HepG2 (cell line): ENCODE measurements around the gene OS9. TPM values are rescaled to one million over a fixed set of nuclear protein-coding genes. Genes with fewer than 3 reads are reported as not detected.

Experiments
- AGO1 ChIP-seq: fragments of 200-400 bp; formaldehyde crosslinking; IDR thresholded peaks from 2 replicates; pipeline ENCODE4 v1.6.1; 2017; ENCODE audit warnings: mild to moderate bottlenecking, low read depth, low read length, moderate library complexity; ENCODE audit not compliant: poor library complexity, severe bottlenecking
- EEA1 ChIP-seq: sonication (generic); formaldehyde crosslinking; IDR thresholded peaks from 2 replicates; pipeline ENCODE4 v1.5.1; 2020; ENCODE audit warnings: mild to moderate bottlenecking, missing genetic modification reagents, borderline replicate concordance
- FOXA1 ChIP-seq, 2 experiments: fragments of 450-650 bp in 1 of 2; sonication (generic) in 1 of 2; formaldehyde crosslinking in 1 of 2; IDR thresholded peaks; 2 replicates each; pipeline versions ENCODE4 v1.4.0 to v1.6.1; 2016 to 2020; ENCODE audit warnings: missing genetic modification reagents in 1 of 2
- FOXM1 ChIP-seq: sonication (generic); formaldehyde crosslinking; IDR thresholded peaks from 2 replicates; pipeline ENCODE4 v1.5.0; 2020; ENCODE audit warnings: missing genetic modification reagents
- MXI1 ChIP-seq: IDR thresholded peaks from 3 replicates; pipeline ENCODE4 v1.6.1; 2012; ENCODE audit warnings: low read depth, low read length, inconsistent platforms, borderline replicate concordance
- POLR2G ChIP-seq: fragments of 200-400 bp; formaldehyde crosslinking; IDR thresholded peaks from 2 replicates; pipeline ENCODE4 v1.6.1; 2018; ENCODE audit warnings: mild to moderate bottlenecking, low read depth, low read length, moderate library complexity
- RBAK ChIP-seq: sonication (generic); formaldehyde crosslinking; IDR thresholded peaks from 2 replicates; pipeline ENCODE4 v1.5.1; 2020; ENCODE audit warnings: mild to moderate bottlenecking, missing genetic modification reagents
- REST ChIP-seq, 2 experiments: IDR thresholded peaks; 2 replicates each; pipeline ENCODE4 v1.6.1; 2011 to 2012; ENCODE audit warnings: low read length in 2 of 2, borderline replicate concordance in 1 of 2, low read depth in 1 of 2, mild to moderate bottlenecking in 1 of 2, moderate library complexity in 1 of 2
- RFXANK ChIP-seq: IDR thresholded peaks from 2 replicates; pipeline ENCODE4 v1.6.1; 2016
- SRSF4 ChIP-seq: fragments of 200-400 bp; formaldehyde crosslinking; IDR thresholded peaks from one replicate; pipeline ENCODE4 v1.6.1; 2018; ENCODE audit warnings: mild to moderate bottlenecking, low read depth, low read length, moderate library complexity; ENCODE audit not compliant: poor library complexity, severe bottlenecking
- TAF15 ChIP-seq: fragments of 200-400 bp; formaldehyde crosslinking; IDR thresholded peaks from one replicate; pipeline ENCODE4 v1.6.1; 2018; ENCODE audit warnings: mild to moderate bottlenecking, low read depth, low read length; ENCODE audit not compliant: poor library complexity, severe bottlenecking
- ZBTB4 ChIP-seq: sonication (generic); formaldehyde crosslinking; IDR thresholded peaks from 2 replicates; pipeline ENCODE4 v1.4.0; 2020; ENCODE audit warnings: missing genetic modification reagents, mild to moderate bottlenecking, borderline replicate concordance
- ZHX1 ChIP-seq: sonication (generic); formaldehyde crosslinking; IDR thresholded peaks from 2 replicates; pipeline ENCODE4 v1.8.1; 2022; ENCODE audit warnings: low read depth, mild to moderate bottlenecking, missing genetic modification reagents
- ZNF230 ChIP-seq: sonication (generic); formaldehyde crosslinking; IDR thresholded peaks from 2 replicates; pipeline ENCODE4 v1.4.0; 2020; ENCODE audit warnings: mild to moderate bottlenecking, missing genetic modification reagents
- ZSCAN31 ChIP-seq: sonication (generic); formaldehyde crosslinking; IDR thresholded peaks from 2 replicates; pipeline ENCODE4 v1.5.0; 2020; ENCODE audit warnings: low read depth, mild to moderate bottlenecking, missing genetic modification reagents
- polyA plus RNA-seq, 8 experiments: library from polyadenylated mRNA; depleted of rRNA in 3 of 8; stranded (reverse) in 7 of 8; unstranded in 1 of 8; fragments of >200 nt; fragmentation: Illumina TruSeq in 4 of 8; extraction: Trizol in 4 of 8; gene quantifications; 2 replicates each; pipeline versions ENCODE4 v1.2.1 to v1.2.3, GENCODE V29; 2011 to 2016; ENCODE audit warnings: low read depth in 4 of 8, missing spikeins in 1 of 8, mixed read lengths in 1 of 8; ENCODE audit not compliant: insufficient read depth in 1 of 8
- total RNA-seq, 5 experiments: library from RNA; depleted of rRNA; stranded (reverse); fragments of >200 nt; fragmentation: Illumina TruSeq; extraction: Trizol; gene quantifications; 2 replicates each; pipeline ENCODE4 v1.2.3, GENCODE V29; 2016; ENCODE audit warnings: low read depth in 1 of 5

The OS9 gene
- total and polyA plus RNA-seq, 2 of the 13 experiments (the other 11 are each of a cell fraction or from before 2014, with no cell fraction given), result 156 to 206 TPM

- TF ChIP-seq REST (IDR thresholded peaks at IDR 0.05; ENCODE audit: borderline replicate concordance in 1 of 2, low read depth in 1 of 2, low read length in 2 of 2) (peak in 1 of 2 experiments; percentile 44; a peak in 1 of 4 replicates), ZNF230 (CRISPR knock-in tag) (no peak), FOXA1 (IDR thresholded peaks at IDR 0.05) (no peak), FOXA1 (CRISPR knock-in tag; IDR thresholded peaks at IDR 0.05) (no peak), POLR2G (peak; percentile 82), SRSF4 (no peak), TAF15 (peak; percentile 38), AGO1 (peak; percentile 91), MXI1 (peak; percentile 4; the same call in 1 of the 3 replicates), RBAK (CRISPR knock-in tag) (no peak), FOXM1 (CRISPR knock-in tag) (no peak), ZBTB4 (no peak), EEA1 (CRISPR knock-in tag) (no peak; the same call in 1 of the 2 replicates), RFXANK (CRISPR knock-in tag) (peak; percentile 77; the same call in 1 of the 2 replicates), ZHX1 (CRISPR knock-in tag) (no peak), ZSCAN31 (0 out of 2 replicates have a peak, but pooled peaks have one; percentile 9)
Measured at GRCh38 chr12:57744777-57745484, 51.0 kb downstream of the OS9 start, which contains the start of gene TSPAN31 (continued).
